Measurements from ENCODE around the gene DAZAP1. TPM values are rescaled to one million over a fixed set of nuclear protein-coding genes. Genes with fewer than 3 reads are reported as not detected.

DAZAP1 gene
- total RNA-seq, 1 experiment from 2014 or later = 360 TPM

DNA sequence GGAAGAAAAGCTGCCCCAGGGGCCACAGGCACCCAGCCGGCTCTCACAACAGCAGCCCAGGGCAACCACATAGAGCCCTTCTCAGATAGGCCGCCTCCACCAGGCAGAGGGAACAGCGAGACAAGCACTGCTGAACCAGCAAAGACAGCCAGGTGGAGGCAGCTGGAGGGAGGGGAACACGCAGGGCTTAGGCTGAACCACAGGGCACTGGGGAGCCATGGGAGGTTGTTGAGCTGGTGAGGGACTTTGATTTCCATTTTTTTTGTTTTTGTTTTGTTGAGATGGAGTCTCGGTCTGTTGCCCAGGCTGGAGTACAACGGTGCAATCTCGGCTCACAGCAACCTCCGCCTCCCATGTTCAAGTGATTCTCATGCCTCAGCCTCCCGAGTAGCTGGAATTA is 9.5 kb upstream of the DAZAP1 start:
- CTCF ChIA-PET = interaction anchor here (0.5 to 2.0 kb wide), 5 partner anchors 18 to 131 kb away, joined by 3 to 12 read pairs (median 5); no protein-coding TSS in a partner anchor
- POLR2A ChIA-PET = interaction anchor here (1.1 kb wide), 1 partner anchor 129 kb away, joined by 3 read pairs; no protein-coding TSS in a partner anchor
- Mint-ChIP-seq H3K27me3 (ENCODE audit: low read depth) (peaks cover 3% of the 10 kb centered on the region; the same call in 1 of the 2 replicates), H3K27ac (no peak overlapping the region), H3K36me3 (peaks cover 2% of the 10 kb centered on the region; the same call in 1 of the 2 replicates), H3K4me3 (no peak overlapping the region), H3K4me1 (peaks cover 3% of the 10 kb centered on the region), H3K9me3 (no peaks in the 10 kb centered on the region)
- ATAC-seq (no peak), DNase-seq (ENCODE audit: low spot score) (no peak)
- peak; percentile 92 for TF ChIP-seq GTF2I (CRISPR knock-in tag; conservative IDR thresholded peaks at IDR 0.05)
- no peak for TF ChIP-seq OVOL2 (CRISPR knock-in tag; IDR thresholded peaks at IDR 0.05; ENCODE audit: borderline replicate concordance)
- no peak for TF ChIP-seq KAT7 (CRISPR knock-in tag; IDR thresholded peaks at IDR 0.05; ENCODE audit: borderline replicate concordance)
- no peak for TF ChIP-seq ESRRA (CRISPR knock-in tag; IDR thresholded peaks at IDR 0.05; ENCODE audit: borderline replicate concordance)
- TF ChIP-seq, protein P1, sequence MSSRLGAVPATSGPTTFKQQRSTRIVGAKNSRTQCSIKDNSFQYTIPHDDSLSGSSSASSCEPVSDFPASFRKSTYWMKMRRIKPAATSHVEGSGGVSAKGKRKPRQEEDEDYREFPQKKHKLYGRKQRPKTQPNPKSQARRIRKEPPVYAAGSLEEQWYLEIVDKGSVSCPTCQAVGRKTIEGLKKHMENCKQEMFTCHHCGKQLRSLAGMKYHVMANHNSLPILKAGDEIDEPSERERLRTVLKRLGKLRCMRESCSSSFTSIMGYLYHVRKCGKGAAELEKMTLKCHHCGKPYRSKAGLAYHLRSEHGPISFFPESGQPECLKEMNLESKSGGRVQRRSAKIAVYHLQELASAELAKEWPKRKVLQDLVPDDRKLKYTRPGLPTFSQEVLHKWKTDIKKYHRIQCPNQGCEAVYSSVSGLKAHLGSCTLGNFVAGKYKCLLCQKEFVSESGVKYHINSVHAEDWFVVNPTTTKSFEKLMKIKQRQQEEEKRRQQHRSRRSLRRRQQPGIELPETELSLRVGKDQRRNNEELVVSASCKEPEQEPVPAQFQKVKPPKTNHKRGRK (CRISPR knock-in tag; IDR thresholded peaks at IDR 0.05; ENCODE audit: borderline replicate concordance) = no peak
- TF ChIP-seq, protein P2, sequence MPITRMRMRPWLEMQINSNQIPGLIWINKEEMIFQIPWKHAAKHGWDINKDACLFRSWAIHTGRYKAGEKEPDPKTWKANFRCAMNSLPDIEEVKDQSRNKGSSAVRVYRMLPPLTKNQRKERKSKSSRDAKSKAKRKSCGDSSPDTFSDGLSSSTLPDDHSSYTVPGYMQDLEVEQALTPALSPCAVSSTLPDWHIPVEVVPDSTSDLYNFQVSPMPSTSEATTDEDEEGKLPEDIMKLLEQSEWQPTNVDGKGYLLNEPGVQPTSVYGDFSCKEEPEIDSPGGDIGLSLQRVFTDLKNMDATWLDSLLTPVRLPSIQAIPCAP (CRISPR knock-in tag; IDR thresholded peaks at IDR 0.05) = no peak
- no peak for TF ChIP-seq NR2C2 (CRISPR knock-in tag; IDR thresholded peaks at IDR 0.05)

DNA sequence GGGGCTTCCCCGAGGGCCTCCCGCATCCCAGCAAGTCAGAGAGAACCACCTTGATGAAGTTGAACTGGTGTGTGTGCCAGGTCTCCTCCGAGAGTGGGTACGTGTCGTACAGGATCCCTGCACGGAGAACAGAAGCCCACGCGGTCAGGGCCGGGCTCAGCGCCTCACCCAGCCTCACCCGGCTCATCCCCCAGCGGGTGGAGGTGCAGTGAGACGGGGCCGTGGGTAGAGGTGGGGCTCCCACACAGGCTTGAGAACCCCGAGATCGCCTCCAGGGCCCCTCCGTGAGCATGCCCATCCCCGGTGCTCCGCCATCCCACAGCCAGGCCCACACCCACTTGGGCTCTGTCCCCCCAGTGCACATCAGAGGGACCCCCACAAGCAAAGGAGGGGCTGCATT is 8.3 kb upstream of the DAZAP1 start:
- no peak for ATAC-seq
- Mint-ChIP-seq H3K27me3 (ENCODE audit: low read depth) (peaks cover 6% of the 10 kb centered on the region; the same call in 1 of the 2 replicates), H3K36me3 (peaks cover 2% of the 10 kb centered on the region; the same call in 1 of the 2 replicates), H3K4me3 (no peak overlapping the region), H3K4me1 (peaks cover 7% of the 10 kb centered on the region), H3K27ac (no peak overlapping the region), H3K9me3 (no peaks in the 10 kb centered on the region)
- ChIA-PET CTCF (no interaction called here), POLR2A (no interaction called here)
- DNase-seq (ENCODE audit: low spot score) = no peak
- TF ChIP-seq GRHL2 (CRISPR knock-in tag; IDR thresholded peaks at IDR 0.05; ENCODE audit: insufficient replicate concordance, severe bottlenecking) (no peak), ZBTB21 (CRISPR knock-in tag; IDR thresholded peaks at IDR 0.05; ENCODE audit: borderline replicate concordance) (no peak), ZNF416 (CRISPR knock-in tag; IDR thresholded peaks at IDR 0.05) (no peak), TP53 (CRISPR knock-in tag; IDR thresholded peaks at IDR 0.05) (no peak), FOXJ3 (CRISPR knock-in tag; IDR thresholded peaks at IDR 0.05; ENCODE audit: borderline replicate concordance) (no peak), KAT7 (CRISPR knock-in tag; IDR thresholded peaks at IDR 0.05; ENCODE audit: borderline replicate concordance) (no peak), NR3C1 (CRISPR knock-in tag; conservative IDR thresholded peaks at IDR 0.05; ENCODE audit: low read depth) (no peak), IRF2 (CRISPR knock-in tag; IDR thresholded peaks at IDR 0.05; ENCODE audit: borderline replicate concordance, low read depth) (no peak)
- TF ChIP-seq, protein P3, sequence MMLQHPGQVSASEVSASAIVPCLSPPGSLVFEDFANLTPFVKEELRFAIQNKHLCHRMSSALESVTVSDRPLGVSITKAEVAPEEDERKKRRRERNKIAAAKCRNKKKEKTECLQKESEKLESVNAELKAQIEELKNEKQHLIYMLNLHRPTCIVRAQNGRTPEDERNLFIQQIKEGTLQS (CRISPR knock-in tag; conservative IDR thresholded peaks at IDR 0.05) = no peak
- TF ChIP-seq, protein P4, sequence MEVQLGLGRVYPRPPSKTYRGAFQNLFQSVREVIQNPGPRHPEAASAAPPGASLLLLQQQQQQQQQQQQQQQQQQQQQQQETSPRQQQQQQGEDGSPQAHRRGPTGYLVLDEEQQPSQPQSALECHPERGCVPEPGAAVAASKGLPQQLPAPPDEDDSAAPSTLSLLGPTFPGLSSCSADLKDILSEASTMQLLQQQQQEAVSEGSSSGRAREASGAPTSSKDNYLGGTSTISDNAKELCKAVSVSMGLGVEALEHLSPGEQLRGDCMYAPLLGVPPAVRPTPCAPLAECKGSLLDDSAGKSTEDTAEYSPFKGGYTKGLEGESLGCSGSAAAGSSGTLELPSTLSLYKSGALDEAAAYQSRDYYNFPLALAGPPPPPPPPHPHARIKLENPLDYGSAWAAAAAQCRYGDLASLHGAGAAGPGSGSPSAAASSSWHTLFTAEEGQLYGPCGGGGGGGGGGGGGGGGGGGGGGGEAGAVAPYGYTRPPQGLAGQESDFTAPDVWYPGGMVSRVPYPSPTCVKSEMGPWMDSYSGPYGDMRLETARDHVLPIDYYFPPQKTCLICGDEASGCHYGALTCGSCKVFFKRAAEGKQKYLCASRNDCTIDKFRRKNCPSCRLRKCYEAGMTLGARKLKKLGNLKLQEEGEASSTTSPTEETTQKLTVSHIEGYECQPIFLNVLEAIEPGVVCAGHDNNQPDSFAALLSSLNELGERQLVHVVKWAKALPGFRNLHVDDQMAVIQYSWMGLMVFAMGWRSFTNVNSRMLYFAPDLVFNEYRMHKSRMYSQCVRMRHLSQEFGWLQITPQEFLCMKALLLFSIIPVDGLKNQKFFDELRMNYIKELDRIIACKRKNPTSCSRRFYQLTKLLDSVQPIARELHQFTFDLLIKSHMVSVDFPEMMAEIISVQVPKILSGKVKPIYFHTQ (CRISPR knock-in tag; IDR thresholded peaks at IDR 0.05) = no peak
- TF ChIP-seq, protein P5, sequence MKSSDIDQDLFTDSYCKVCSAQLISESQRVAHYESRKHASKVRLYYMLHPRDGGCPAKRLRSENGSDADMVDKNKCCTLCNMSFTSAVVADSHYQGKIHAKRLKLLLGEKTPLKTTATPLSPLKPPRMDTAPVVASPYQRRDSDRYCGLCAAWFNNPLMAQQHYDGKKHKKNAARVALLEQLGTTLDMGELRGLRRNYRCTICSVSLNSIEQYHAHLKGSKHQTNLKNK (CRISPR knock-in tag; IDR thresholded peaks at IDR 0.05) = no peak
- TF ChIP-seq, protein P6, sequence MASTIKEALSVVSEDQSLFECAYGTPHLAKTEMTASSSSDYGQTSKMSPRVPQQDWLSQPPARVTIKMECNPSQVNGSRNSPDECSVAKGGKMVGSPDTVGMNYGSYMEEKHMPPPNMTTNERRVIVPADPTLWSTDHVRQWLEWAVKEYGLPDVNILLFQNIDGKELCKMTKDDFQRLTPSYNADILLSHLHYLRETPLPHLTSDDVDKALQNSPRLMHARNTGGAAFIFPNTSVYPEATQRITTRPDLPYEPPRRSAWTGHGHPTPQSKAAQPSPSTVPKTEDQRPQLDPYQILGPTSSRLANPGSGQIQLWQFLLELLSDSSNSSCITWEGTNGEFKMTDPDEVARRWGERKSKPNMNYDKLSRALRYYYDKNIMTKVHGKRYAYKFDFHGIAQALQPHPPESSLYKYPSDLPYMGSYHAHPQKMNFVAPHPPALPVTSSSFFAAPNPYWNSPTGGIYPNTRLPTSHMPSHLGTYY (CRISPR knock-in tag; IDR thresholded peaks at IDR 0.05) = no peak
- TF ChIP-seq, protein P7, sequence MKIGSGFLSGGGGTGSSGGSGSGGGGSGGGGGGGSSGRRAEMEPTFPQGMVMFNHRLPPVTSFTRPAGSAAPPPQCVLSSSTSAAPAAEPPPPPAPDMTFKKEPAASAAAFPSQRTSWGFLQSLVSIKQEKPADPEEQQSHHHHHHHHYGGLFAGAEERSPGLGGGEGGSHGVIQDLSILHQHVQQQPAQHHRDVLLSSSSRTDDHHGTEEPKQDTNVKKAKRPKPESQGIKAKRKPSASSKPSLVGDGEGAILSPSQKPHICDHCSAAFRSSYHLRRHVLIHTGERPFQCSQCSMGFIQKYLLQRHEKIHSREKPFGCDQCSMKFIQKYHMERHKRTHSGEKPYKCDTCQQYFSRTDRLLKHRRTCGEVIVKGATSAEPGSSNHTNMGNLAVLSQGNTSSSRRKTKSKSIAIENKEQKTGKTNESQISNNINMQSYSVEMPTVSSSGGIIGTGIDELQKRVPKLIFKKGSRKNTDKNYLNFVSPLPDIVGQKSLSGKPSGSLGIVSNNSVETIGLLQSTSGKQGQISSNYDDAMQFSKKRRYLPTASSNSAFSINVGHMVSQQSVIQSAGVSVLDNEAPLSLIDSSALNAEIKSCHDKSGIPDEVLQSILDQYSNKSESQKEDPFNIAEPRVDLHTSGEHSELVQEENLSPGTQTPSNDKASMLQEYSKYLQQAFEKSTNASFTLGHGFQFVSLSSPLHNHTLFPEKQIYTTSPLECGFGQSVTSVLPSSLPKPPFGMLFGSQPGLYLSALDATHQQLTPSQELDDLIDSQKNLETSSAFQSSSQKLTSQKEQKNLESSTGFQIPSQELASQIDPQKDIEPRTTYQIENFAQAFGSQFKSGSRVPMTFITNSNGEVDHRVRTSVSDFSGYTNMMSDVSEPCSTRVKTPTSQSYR (CRISPR knock-in tag; IDR thresholded peaks at IDR 0.05) = no peak
- TF ChIP-seq, protein P8, sequence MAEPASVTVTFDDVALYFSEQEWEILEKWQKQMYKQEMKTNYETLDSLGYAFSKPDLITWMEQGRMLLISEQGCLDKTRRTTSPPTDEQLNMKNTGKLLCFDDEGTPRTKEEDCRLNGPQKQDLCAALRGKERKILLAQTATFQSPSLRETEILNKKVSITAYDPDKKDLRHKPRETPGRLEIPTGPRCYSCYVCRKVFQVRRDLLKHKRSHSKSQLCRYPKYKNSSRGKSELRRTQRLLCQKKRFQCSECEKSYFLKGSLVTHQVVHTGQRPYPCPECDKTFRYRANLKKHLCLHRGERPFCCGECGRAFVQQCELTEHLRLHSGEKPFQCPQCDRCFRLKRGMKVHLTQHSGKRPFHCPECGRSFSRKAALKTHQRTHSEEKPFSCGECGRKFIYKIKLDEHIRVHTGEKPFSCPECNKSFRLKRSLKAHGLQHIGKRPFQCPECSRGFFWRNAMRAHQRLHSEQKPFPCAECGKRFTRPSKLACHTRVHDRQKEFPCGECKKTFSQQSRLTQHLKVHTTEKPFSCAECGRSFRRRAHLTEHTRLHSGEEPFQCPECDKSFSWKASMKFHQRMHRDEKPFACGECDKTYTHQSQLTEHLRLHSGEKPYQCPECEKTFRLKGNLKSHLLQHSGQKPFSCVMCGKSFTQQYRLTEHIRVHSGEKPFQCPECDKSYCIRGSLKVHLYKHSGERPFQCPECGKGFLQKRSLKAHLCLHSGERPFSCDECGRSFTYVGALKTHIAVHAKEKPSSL (CRISPR knock-in tag; conservative IDR thresholded peaks at IDR 0.05) = no peak
